GM23338 (cell line): ENCODE results near the gene NCKAP5. TPM values are rescaled to one million over a fixed set of nuclear protein-coding genes. Genes with fewer than 3 reads are reported as not detected.

Experiments
- ATAC-seq: fragments of 200-7000 bp; cut with Tn5 transposase; 3 replicates; pipeline ENCODE4 v1.9.1; 2020
- DNase-seq: peaks from one replicate; pipeline ENCODE4 v3.0.0-alpha.2; 2015; ENCODE audit warnings: low spot score
- H2AFZ ChIP-seq: fragments of 200-600 bp; sonication (generic); 2 replicates; pipeline ENCODE4 v1.8.0; 2016; ENCODE audit warnings: antibody characterized with exemption, mild to moderate bottlenecking, moderate library complexity
- H3F3A ChIP-seq: fragments of 200-600 bp; sonication (generic); replicated peaks from 2 replicates; pipeline ENCODE4 v1.8.0; 2017; ENCODE audit warnings: antibody characterized with exemption, mixed run types, low read depth
- H3K27ac ChIP-seq: fragments of 200-600 bp; sonication (generic); 2 replicates; pipeline ENCODE4 v1.6.1; 2016; ENCODE audit warnings: low read depth
- H3K27me3 ChIP-seq: fragments of 200-600 bp; sonication (generic); 2 replicates; pipeline ENCODE4 v1.8.0; 2016; ENCODE audit warnings: mild to moderate bottlenecking, mixed run types, moderate library complexity; ENCODE audit not compliant: insufficient read depth
- H3K36me3 ChIP-seq: fragments of 200-600 bp; sonication (generic); 2 replicates; pipeline ENCODE4 v1.8.0; 2016; ENCODE audit warnings: mild to moderate bottlenecking; ENCODE audit not compliant: insufficient read depth
- H3K4me1 ChIP-seq: fragments of 200-600 bp; sonication (generic); 2 replicates; pipeline ENCODE4 v1.8.0; 2016; ENCODE audit warnings: mild to moderate bottlenecking, moderate library complexity; ENCODE audit not compliant: insufficient read depth
- H3K4me2 ChIP-seq: fragments of 200-600 bp; sonication (generic); 2 replicates; pipeline ENCODE4 v1.7.1; 2017; ENCODE audit warnings: mixed run types
- H3K4me3 ChIP-seq: fragments of 200-600 bp; sonication (generic); 2 replicates; pipeline ENCODE4 v1.6.1; 2016; ENCODE audit warnings: mixed run types
- H3K79me2 ChIP-seq: fragments of 200-600 bp; sonication (generic); replicated peaks from 2 replicates; pipeline ENCODE4 v1.8.0; 2017; ENCODE audit warnings: mild to moderate bottlenecking; ENCODE audit not compliant: insufficient read depth
- H3K9me2 ChIP-seq: fragments of 200-600 bp; sonication (generic); 2 replicates; pipeline ENCODE4 v1.8.0; 2017; ENCODE audit not compliant: insufficient read depth
- H4K20me1 ChIP-seq: fragments of 200-600 bp; sonication (generic); replicated peaks from 2 replicates; pipeline ENCODE4 v1.8.0; 2017; ENCODE audit warnings: mild to moderate bottlenecking; ENCODE audit not compliant: insufficient read depth
- H3K27ac Mint-ChIP-seq: 2 replicates; pipeline ENCODE4 v1.8.0; 2020; ENCODE audit warnings: inconsistent platforms, mild to moderate bottlenecking, moderate library complexity, mixed read lengths
- H3K27me3 Mint-ChIP-seq: 3 replicates; pipeline ENCODE4 v1.8.0; 2022; ENCODE audit warnings: low read depth, mild to moderate bottlenecking, moderate library complexity, mixed read lengths, inconsistent platforms; ENCODE audit not compliant: insufficient read depth, poor library complexity
- H3K36me3 Mint-ChIP-seq: 3 replicates; pipeline ENCODE4 v1.8.0; 2021; ENCODE audit warnings: low read depth, mild to moderate bottlenecking, inconsistent platforms, moderate library complexity, mixed read lengths
- H3K4me1 Mint-ChIP-seq: 3 replicates; pipeline ENCODE4 v1.8.0; 2020; ENCODE audit warnings: mild to moderate bottlenecking, inconsistent platforms, mixed read lengths
- H3K4me3 Mint-ChIP-seq: 3 replicates; pipeline ENCODE4 v1.8.0; 2021; ENCODE audit warnings: moderate library complexity, mild to moderate bottlenecking, inconsistent platforms, mixed read lengths
- H3K9me3 Mint-ChIP-seq: 3 replicates; pipeline ENCODE4 v1.8.0; 2020; ENCODE audit warnings: moderate library complexity, mild to moderate bottlenecking, inconsistent platforms, mixed read lengths
- CREB1 ChIP-seq: fragments of 250-450 bp; sonication (Bioruptor Pico); IDR thresholded peaks from 2 replicates; pipeline ENCODE4 v1.5.0; 2020; ENCODE audit warnings: low read depth, mild to moderate bottlenecking, moderate library complexity
- EZH2 ChIP-seq: fragments of 200-600 bp; sonication (generic); IDR thresholded peaks from one replicate; pipeline ENCODE4 v1.8.0; 2017; ENCODE audit warnings: antibody characterized with exemption, mild to moderate bottlenecking, low read depth; ENCODE audit not compliant: unreplicated experiment
- STAT1 ChIP-seq: IDR thresholded peaks from one replicate; pipeline ENCODE4 v1.6.1; 2016; ENCODE audit warnings: antibody characterized with exemption; ENCODE audit not compliant: unreplicated experiment
- ZNF114 ChIP-seq: fragments of 250-450 bp; sonication (Bioruptor Pico); IDR thresholded peaks from 2 replicates; pipeline ENCODE4 v1.5.0; 2020; ENCODE audit warnings: mild to moderate bottlenecking, moderate library complexity
- polyA plus RNA-seq: library from polyadenylated mRNA; unstranded; fragments of >200 nt; fragmentation: Nextera tagmentation; extraction: Ambion mirVana; gene quantifications from 2 replicates; pipeline ENCODE4 v1.2.1, GENCODE V29; 2016
- total RNA-seq: library from RNA; depleted of rRNA; stranded (reverse); fragments of >200 nt; shearing (Covaris generic); gene quantifications from 2 replicates; pipeline ENCODE4 v1.2.3, GENCODE V29; 2014
- TF ChIP-seq, protein P1 (sequence below): IDR thresholded peaks from one replicate; pipeline ENCODE4 v1.6.1; 2018; ENCODE audit warnings: antibody characterized with exemption; ENCODE audit not compliant: unreplicated experiment
- TF ChIP-seq, protein P2 (sequence below), 2 experiments: fragments of 200-600 bp in 1 of 2; sonication (generic) in 1 of 2; conservative IDR thresholded peaks; 2 replicates each; pipeline versions ENCODE4 v1.5.1 to v1.6.1; 2016 to 2017; ENCODE audit warnings: antibody characterized with exemption in 2 of 2, low read depth in 2 of 2, mild to moderate bottlenecking in 2 of 2, moderate library complexity in 1 of 2
- TF ChIP-seq, protein P3 (sequence below): fragments of 250-450 bp; sonication (Bioruptor Pico); IDR thresholded peaks from 2 replicates; pipeline ENCODE4 v1.5.0; 2020; ENCODE audit warnings: mild to moderate bottlenecking, moderate library complexity

NCKAP5 gene
- total and polyA plus RNA-seq, 2 experiments from 2014 or later: 0.34 to 0.73 TPM

DNA sequence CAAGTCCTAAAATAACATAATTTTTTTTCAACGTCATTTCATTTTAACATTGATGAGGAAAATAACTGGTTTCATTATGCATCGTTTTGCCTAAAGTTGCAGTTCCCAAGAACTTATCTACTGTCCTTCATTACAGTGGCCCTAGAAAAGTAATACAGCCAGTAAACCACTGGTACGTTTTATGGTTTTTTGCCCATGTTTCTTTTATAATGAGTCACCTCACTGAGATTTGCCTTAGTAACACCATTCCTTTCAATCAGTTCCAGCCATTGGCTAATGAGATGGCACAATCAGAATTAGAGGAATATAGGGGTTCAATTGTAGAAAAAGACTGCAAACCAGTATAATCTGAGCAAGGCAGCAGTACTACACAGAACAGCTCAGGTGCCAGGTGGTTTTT is 475.7 kb downstream of the NCKAP5 start:
- no peak overlapping the region for H3K27ac ChIP-seq
- H3K27me3 Mint-ChIP-seq: no peaks in the 10 kb centered on the region
- H3F3A ChIP-seq: no peaks in the 10 kb centered on the region
- 0 out of 2 replicates have a peak, but pooled peaks cover 5% of the 10 kb centered on the region for H3K9me2 ChIP-seq
- H3K9me3 Mint-ChIP-seq: no peaks in the 10 kb centered on the region; the same call in 2 of the 3 replicates
- no peaks in the 10 kb centered on the region; the same call in 1 of the 2 replicates for H3K4me1 ChIP-seq
- H3K4me1 Mint-ChIP-seq: no peaks in the 10 kb centered on the region
- H3K36me3 Mint-ChIP-seq: no peaks in the 10 kb centered on the region
- H3K27ac Mint-ChIP-seq: no peak overlapping the region
- DNase-seq: no peak
- H3K36me3 ChIP-seq: no peaks in the 10 kb centered on the region
- ATAC-seq: no peak
- no peak overlapping the region for H3K4me3 ChIP-seq
- no peak overlapping the region for H3K4me3 Mint-ChIP-seq
- no peak for TF ChIP-seq EZH2
- no peak for TF ChIP-seq ZNF114 (CRISPR knock-in tag)
- TF ChIP-seq, protein P1, sequence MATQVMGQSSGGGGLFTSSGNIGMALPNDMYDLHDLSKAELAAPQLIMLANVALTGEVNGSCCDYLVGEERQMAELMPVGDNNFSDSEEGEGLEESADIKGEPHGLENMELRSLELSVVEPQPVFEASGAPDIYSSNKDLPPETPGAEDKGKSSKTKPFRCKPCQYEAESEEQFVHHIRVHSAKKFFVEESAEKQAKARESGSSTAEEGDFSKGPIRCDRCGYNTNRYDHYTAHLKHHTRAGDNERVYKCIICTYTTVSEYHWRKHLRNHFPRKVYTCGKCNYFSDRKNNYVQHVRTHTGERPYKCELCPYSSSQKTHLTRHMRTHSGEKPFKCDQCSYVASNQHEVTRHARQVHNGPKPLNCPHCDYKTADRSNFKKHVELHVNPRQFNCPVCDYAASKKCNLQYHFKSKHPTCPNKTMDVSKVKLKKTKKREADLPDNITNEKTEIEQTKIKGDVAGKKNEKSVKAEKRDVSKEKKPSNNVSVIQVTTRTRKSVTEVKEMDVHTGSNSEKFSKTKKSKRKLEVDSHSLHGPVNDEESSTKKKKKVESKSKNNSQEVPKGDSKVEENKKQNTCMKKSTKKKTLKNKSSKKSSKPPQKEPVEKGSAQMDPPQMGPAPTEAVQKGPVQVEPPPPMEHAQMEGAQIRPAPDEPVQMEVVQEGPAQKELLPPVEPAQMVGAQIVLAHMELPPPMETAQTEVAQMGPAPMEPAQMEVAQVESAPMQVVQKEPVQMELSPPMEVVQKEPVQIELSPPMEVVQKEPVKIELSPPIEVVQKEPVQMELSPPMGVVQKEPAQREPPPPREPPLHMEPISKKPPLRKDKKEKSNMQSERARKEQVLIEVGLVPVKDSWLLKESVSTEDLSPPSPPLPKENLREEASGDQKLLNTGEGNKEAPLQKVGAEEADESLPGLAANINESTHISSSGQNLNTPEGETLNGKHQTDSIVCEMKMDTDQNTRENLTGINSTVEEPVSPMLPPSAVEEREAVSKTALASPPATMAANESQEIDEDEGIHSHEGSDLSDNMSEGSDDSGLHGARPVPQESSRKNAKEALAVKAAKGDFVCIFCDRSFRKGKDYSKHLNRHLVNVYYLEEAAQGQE: no peak
- TF ChIP-seq, protein P2, sequence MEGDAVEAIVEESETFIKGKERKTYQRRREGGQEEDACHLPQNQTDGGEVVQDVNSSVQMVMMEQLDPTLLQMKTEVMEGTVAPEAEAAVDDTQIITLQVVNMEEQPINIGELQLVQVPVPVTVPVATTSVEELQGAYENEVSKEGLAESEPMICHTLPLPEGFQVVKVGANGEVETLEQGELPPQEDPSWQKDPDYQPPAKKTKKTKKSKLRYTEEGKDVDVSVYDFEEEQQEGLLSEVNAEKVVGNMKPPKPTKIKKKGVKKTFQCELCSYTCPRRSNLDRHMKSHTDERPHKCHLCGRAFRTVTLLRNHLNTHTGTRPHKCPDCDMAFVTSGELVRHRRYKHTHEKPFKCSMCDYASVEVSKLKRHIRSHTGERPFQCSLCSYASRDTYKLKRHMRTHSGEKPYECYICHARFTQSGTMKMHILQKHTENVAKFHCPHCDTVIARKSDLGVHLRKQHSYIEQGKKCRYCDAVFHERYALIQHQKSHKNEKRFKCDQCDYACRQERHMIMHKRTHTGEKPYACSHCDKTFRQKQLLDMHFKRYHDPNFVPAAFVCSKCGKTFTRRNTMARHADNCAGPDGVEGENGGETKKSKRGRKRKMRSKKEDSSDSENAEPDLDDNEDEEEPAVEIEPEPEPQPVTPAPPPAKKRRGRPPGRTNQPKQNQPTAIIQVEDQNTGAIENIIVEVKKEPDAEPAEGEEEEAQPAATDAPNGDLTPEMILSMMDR (conservative IDR thresholded peaks at IDR 0.05; ENCODE audit: low read depth in 2 of 2): no peak
- TF ChIP-seq CREB1: no peak
- no peak for TF ChIP-seq STAT1
- TF ChIP-seq, protein P3, sequence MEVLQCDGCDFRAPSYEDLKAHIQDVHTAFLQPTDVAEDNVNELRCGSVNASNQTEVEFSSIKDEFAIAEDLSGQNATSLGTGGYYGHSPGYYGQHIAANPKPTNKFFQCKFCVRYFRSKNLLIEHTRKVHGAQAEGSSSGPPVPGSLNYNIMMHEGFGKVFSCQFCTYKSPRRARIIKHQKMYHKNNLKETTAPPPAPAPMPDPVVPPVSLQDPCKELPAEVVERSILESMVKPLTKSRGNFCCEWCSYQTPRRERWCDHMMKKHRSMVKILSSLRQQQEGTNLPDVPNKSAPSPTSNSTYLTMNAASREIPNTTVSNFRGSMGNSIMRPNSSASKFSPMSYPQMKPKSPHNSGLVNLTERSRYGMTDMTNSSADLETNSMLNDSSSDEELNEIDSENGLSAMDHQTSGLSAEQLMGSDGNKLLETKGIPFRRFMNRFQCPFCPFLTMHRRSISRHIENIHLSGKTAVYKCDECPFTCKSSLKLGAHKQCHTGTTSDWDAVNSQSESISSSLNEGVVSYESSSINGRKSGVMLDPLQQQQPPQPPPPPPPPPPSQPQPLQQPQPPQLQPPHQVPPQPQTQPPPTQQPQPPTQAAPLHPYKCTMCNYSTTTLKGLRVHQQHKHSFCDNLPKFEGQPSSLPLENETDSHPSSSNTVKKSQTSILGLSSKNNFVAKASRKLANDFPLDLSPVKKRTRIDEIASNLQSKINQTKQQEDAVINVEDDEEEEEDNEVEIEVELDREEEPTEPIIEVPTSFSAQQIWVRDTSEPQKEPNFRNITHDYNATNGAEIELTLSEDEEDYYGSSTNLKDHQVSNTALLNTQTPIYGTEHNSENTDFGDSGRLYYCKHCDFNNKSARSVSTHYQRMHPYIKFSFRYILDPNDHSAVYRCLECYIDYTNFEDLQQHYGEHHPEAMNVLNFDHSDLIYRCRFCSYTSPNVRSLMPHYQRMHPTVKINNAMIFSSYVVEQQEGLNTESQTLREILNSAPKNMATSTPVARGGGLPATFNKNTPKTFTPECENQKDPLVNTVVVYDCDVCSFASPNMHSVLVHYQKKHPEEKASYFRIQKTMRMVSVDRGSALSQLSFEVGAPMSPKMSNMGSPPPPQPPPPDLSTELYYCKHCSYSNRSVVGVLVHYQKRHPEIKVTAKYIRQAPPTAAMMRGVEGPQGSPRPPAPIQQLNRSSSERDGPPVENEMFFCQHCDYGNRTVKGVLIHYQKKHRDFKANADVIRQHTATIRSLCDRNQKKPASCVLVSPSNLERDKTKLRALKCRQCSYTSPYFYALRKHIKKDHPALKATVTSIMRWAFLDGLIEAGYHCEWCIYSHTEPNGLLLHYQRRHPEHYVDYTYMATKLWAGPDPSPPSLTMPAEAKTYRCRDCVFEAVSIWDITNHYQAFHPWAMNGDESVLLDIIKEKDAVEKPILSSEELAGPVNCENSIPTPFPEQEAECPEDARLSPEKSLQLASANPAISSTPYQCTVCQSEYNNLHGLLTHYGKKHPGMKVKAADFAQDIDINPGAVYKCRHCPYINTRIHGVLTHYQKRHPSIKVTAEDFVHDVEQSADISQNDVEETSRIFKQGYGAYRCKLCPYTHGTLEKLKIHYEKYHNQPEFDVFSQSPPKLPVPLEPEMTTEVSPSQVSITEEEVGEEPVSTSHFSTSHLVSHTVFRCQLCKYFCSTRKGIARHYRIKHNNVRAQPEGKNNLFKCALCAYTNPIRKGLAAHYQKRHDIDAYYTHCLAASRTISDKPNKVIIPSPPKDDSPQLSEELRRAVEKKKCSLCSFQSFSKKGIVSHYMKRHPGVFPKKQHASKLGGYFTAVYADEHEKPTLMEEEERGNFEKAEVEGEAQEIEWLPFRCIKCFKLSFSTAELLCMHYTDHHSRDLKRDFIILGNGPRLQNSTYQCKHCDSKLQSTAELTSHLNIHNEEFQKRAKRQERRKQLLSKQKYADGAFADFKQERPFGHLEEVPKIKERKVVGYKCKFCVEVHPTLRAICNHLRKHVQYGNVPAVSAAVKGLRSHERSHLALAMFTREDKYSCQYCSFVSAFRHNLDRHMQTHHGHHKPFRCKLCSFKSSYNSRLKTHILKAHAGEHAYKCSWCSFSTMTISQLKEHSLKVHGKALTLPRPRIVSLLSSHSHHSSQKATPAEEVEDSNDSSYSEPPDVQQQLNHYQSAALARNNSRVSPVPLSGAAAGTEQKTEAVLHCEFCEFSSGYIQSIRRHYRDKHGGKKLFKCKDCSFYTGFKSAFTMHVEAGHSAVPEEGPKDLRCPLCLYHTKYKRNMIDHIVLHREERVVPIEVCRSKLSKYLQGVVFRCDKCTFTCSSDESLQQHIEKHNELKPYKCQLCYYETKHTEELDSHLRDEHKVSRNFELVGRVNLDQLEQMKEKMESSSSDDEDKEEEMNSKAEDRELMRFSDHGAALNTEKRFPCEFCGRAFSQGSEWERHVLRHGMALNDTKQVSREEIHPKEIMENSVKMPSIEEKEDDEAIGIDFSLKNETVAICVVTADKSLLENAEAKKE (CRISPR knock-in tag): no peak
- H4K20me1 ChIP-seq: no peaks in the 10 kb centered on the region
- H3K27me3 ChIP-seq: no peaks in the 10 kb centered on the region
- H3K4me2 ChIP-seq: no peak overlapping the region
- H3K79me2 ChIP-seq: no peaks in the 10 kb centered on the region
- H2AFZ ChIP-seq: no peak overlapping the region
